ENCODE measurements around the gene NKTR.

GRCh38 chr3:42688487-42689420 is 88.3 kb downstream of the NKTR start:
- no peak for TF ChIP-seq CTCF (IDR thresholded peaks at IDR 0.05 in 2 of 3, conservative IDR thresholded peaks at IDR 0.05 in 1 of 3; ENCODE audit: insufficient read depth in 2 of 3, low read depth in 1 of 3, low read length in 3 of 3)
- TF ChIP-seq EP300 (IDR thresholded peaks at IDR 0.05; ENCODE audit: low read length), result no peak
- TF ChIP-seq EGR1 (conservative IDR thresholded peaks at IDR 0.05), result no peak
- no peak for TF ChIP-seq POLR2AphosphoS5 (IDR thresholded peaks at IDR 0.05; ENCODE audit: control insufficient read depth, insufficient read depth, low read depth, low read length)
- TF ChIP-seq EZH2 (IDR thresholded peaks at IDR 0.05; ENCODE audit: borderline replicate concordance, low read depth, low read length), result no peak

All from K562 (cell line).